Astrocyte (in vitro differentiated cells and primary cell): ENCODE results near the gene PGPEP1. TPM values are rescaled to one million over a fixed set of nuclear protein-coding genes. Genes with fewer than 3 reads are reported as not detected.

Experiments used
- DNase-seq: peaks from one replicate; pipeline ENCODE4 v3.0.0-alpha.2; 2010; ENCODE audit warnings: low read depth
- FAIRE-seq: peaks from 2 replicates; lab custom pipeline; 2011; peaks lifted over from hg19 to GRCh38; lab: Jason Lieb, UNC
- H2AFZ ChIP-seq: 2 replicates; pipeline ENCODE4 v1.6.0; 2012; ENCODE audit warnings: low read depth, low read length, inconsistent platforms
- H3K27ac ChIP-seq: 2 replicates; pipeline ENCODE4 v1.5.1; 2011; ENCODE audit warnings: low read depth, low read length, inconsistent platforms
- H3K27me3 ChIP-seq: 2 replicates; pipeline ENCODE4 v1.6.0; 2011; ENCODE audit warnings: low read length, inconsistent platforms; ENCODE audit not compliant: insufficient read depth
- H3K36me3 ChIP-seq: 2 replicates; pipeline ENCODE4 v1.5.1; 2011; ENCODE audit warnings: low read length, inconsistent platforms; ENCODE audit not compliant: insufficient read depth
- H3K4me1 ChIP-seq: 2 replicates; pipeline ENCODE4 v1.5.1; 2011; ENCODE audit warnings: low read length, inconsistent platforms; ENCODE audit not compliant: insufficient read depth
- H3K4me2 ChIP-seq: 2 replicates; pipeline ENCODE4 v1.6.0; 2012; ENCODE audit warnings: low read length, inconsistent platforms
- H3K4me3 ChIP-seq: 2 replicates; pipeline ENCODE4 v1.5.1; 2011; ENCODE audit warnings: low read depth, mild to moderate bottlenecking, low read length, inconsistent platforms; ENCODE audit not compliant: insufficient read depth
- H3K79me2 ChIP-seq: 2 replicates; pipeline ENCODE4 v1.6.0; 2012; ENCODE audit warnings: mild to moderate bottlenecking, low read length, inconsistent platforms; ENCODE audit not compliant: insufficient read depth
- H3K9ac ChIP-seq: 2 replicates; pipeline ENCODE4 v1.6.0; 2012; ENCODE audit warnings: mild to moderate bottlenecking, low read length, inconsistent platforms
- H3K9me3 ChIP-seq: 2 replicates; pipeline ENCODE4 v1.5.1; 2012; ENCODE audit warnings: low read depth, mild to moderate bottlenecking, low read length, inconsistent platforms; ENCODE audit not compliant: insufficient read depth
- H4K20me1 ChIP-seq: 2 replicates; pipeline ENCODE4 v1.6.0; 2012; ENCODE audit warnings: low read length, inconsistent platforms; ENCODE audit not compliant: insufficient read depth
- H3K27ac Mint-ChIP-seq: one replicate; pipeline ENCODE4 v1.8.0; 2021; ENCODE audit warnings: mild to moderate bottlenecking, mixed read lengths; ENCODE audit not compliant: unreplicated experiment
- H3K27me3 Mint-ChIP-seq: one replicate; pipeline ENCODE4 v1.8.0; 2021; ENCODE audit warnings: low read depth, mixed read lengths; ENCODE audit not compliant: unreplicated experiment
- H3K36me3 Mint-ChIP-seq: one replicate; pipeline ENCODE4 v1.8.0; 2021; ENCODE audit warnings: low read depth, mixed read lengths; ENCODE audit not compliant: unreplicated experiment
- H3K4me1 Mint-ChIP-seq: one replicate; pipeline ENCODE4 v1.8.0; 2021; ENCODE audit warnings: low read depth, mixed read lengths; ENCODE audit not compliant: unreplicated experiment
- H3K4me3 Mint-ChIP-seq: one replicate; pipeline ENCODE4 v1.8.0; 2021; ENCODE audit warnings: mild to moderate bottlenecking, moderate library complexity, mixed read lengths; ENCODE audit not compliant: unreplicated experiment
- H3K9me3 Mint-ChIP-seq: one replicate; pipeline ENCODE4 v1.8.0; 2021; ENCODE audit warnings: mild to moderate bottlenecking, mixed read lengths; ENCODE audit not compliant: unreplicated experiment
- CTCF ChIP-seq: IDR thresholded peaks from 2 replicates; pipeline ENCODE4 v1.5.1; 2011; ENCODE audit warnings: low read depth, mild to moderate bottlenecking, inconsistent platforms, low read length, moderate library complexity; ENCODE audit not compliant: insufficient read depth
- EZH2 ChIP-seq: IDR thresholded peaks from 2 replicates; pipeline ENCODE4 v1.6.1; 2012; ENCODE audit warnings: mild to moderate bottlenecking, low read length, inconsistent platforms; ENCODE audit not compliant: insufficient read depth
- total RNA-seq: library from RNA; stranded (reverse); gene quantifications from 2 replicates; pipeline ENCODE4 v1.2.1, GENCODE V29; 2021

The PGPEP1 gene
- total RNA-seq, 1 donor from 2014 or later = 28.4 TPM

DNA sequence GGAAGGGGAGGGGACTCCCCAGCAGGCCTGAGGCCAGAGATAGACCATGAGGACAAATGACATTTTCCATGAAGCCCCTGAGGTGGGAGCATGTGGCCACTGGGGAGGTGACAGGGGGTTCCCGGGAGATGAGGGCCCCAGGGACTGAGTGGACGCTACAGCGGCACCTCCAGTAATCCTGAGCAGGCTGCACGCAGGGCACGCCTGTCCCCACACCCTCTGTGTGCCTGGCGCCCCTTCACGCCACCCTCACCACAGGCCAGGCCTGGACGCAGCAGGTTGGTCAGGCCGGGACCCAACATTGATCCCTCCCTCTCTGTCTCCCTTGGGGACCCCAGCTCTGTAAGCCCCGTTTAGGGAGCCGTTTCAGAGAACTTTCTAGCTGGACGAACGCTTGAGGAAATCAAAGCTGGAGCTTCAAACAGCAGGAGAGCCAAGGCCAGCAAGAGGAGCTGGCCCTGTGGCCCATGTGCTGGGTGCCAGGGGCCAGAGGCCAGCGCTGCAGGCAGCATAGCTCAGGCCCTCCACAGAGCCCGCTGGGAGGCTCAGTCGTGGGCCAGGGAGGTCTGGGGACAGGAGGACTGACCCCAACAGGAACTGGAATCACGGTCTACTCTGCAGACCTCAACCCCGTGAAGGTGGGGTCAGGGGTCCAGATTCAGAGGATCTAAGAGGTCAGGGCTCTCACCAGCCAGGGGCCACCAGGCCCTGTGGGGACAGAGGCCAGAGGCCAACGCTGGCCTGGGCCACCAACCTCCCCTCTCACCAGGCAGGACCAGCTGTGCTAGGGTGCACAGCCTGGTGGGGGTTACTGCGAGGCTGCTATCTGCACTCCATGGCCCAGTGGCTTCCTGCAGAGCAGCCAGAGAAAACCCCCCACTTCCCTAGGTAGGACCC is 32.1 kb upstream of the PGPEP1 start:
- peaks cover 19% of the 10 kb centered on the region for H3K4me1 ChIP-seq
- H3K4me1 Mint-ChIP-seq = peaks cover 19% of the 10 kb centered on the region
- no peak for TF ChIP-seq CTCF
- no peaks in the 10 kb centered on the region for H3K79me2 ChIP-seq
- DNase-seq = no peak
- H4K20me1 ChIP-seq = no peaks in the 10 kb centered on the region
- no peak overlapping the region for H3K4me2 ChIP-seq
- FAIRE-seq = no peak
- H3K9me3 ChIP-seq = no peaks in the 10 kb centered on the region
- no peak overlapping the region for H3K27ac ChIP-seq
- H3K36me3 ChIP-seq = peaks cover 2% of the 10 kb centered on the region
- no peak overlapping the region for H3K9ac ChIP-seq
- no peak overlapping the region for H3K27ac Mint-ChIP-seq
- H3K9me3 Mint-ChIP-seq = no peaks in the 10 kb centered on the region
- H3K27me3 ChIP-seq = no peaks in the 10 kb centered on the region
- no peak overlapping the region for H2AFZ ChIP-seq
- peaks cover 2% of the 10 kb centered on the region for H3K36me3 Mint-ChIP-seq
- no peaks in the 10 kb centered on the region for H3K27me3 Mint-ChIP-seq
- no peak overlapping the region for H3K4me3 ChIP-seq
- no peak overlapping the region for H3K4me3 Mint-ChIP-seq

DNA sequence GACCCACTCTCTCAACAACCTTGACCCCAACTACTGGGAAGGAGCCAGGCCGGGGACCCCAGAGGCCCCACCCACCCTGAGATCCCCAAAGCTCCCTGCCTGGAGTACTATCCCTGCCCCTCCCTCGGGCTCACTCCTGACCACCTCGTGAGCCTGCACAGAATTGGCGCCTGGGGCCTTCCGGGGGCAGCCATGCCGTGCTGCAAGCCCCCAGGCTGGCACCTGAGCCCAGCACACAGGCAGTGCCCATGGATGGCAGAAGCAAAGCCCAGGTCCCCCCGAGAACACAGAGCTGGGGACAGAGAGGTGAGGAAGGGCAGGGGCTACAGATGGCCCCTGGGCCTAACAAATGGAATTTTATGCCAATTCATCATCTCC is 31.5 kb upstream of the PGPEP1 start:
- Mint-ChIP-seq H3K9me3 (no peaks in the 10 kb centered on the region), H3K27ac (no peak overlapping the region), H3K27me3 (no peaks in the 10 kb centered on the region), H3K4me3 (no peak overlapping the region), H3K4me1 (peaks cover 13% of the 10 kb centered on the region), H3K36me3 (peaks cover 2% of the 10 kb centered on the region)
- Histone ChIP-seq H3K27me3 (no peaks in the 10 kb centered on the region), H3K4me1 (peaks cover 15% of the 10 kb centered on the region), H3K4me3 (no peak overlapping the region), H3K9ac (no peak overlapping the region), H3K27ac (no peak overlapping the region), H4K20me1 (no peaks in the 10 kb centered on the region), H3K79me2 (no peaks in the 10 kb centered on the region), H3K36me3 (peaks cover 2% of the 10 kb centered on the region), H3K9me3 (no peaks in the 10 kb centered on the region), H3K4me2 (no peak overlapping the region), H2AFZ (no peak overlapping the region)
- DNase-seq = no peak
- TF ChIP-seq CTCF (no peak), EZH2 (no peak)
- FAIRE-seq = no peak

DNA sequence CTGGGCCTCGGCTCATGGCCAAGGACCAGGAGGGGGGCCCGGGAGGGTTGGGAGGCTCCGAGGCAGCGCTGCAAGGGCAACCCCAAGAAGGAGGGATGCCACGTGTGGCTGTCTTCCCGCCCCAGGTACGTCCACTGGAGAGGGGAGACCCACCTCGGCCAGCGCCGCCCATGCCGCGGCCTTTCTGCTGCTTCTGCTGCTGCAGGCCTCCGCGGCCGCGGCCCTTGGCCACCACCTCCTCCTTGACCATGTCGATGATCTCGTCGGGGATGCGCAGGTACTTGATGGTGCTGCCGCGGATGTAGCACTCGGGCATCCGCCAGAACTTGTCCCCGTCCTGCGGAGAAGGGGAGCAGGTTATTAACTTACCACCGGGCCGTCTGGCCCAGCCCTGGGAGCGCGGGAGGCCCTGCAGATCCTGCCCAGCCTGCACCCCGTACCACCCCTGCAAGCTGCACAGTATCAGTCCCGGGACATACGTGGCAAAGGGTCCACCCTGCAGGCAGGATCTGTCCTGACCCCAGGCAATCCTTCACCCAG is 30.8 kb upstream of the PGPEP1 start:
- Histone ChIP-seq H3K27me3 (no peaks in the 10 kb centered on the region), H3K9me3 (no peaks in the 10 kb centered on the region), H3K4me3 (no peak overlapping the region), H4K20me1 (no peaks in the 10 kb centered on the region), H3K4me2 (no peak overlapping the region), H2AFZ (no peak overlapping the region), H3K4me1 (peaks cover 8% of the 10 kb centered on the region), H3K79me2 (no peaks in the 10 kb centered on the region), H3K27ac (no peak overlapping the region), H3K9ac (no peak overlapping the region), H3K36me3 (peaks cover 4% of the 10 kb centered on the region)
- H3K36me3 Mint-ChIP-seq = peaks cover 4% of the 10 kb centered on the region
- FAIRE-seq = no peak
- no peak overlapping the region for H3K4me3 Mint-ChIP-seq
- H3K27ac Mint-ChIP-seq = no peak overlapping the region
- no peaks in the 10 kb centered on the region for H3K9me3 Mint-ChIP-seq
- peaks cover 7% of the 10 kb centered on the region for H3K4me1 Mint-ChIP-seq
- H3K27me3 Mint-ChIP-seq = no peaks in the 10 kb centered on the region
- no peak for DNase-seq
- TF ChIP-seq EZH2 = no peak
- TF ChIP-seq CTCF = no peak
